CD4-positive, CD25-positive, alpha-beta regulatory T cell (primary cell): ENCODE data around the gene EXOC4. TPM values are rescaled to one million over a fixed set of nuclear protein-coding genes. Genes with fewer than 3 reads are reported as not detected.
"Not testable (repeated sequence)": the region's sequence is repeated elsewhere in the genome, so short reads cannot be mapped to it uniquely, and the experiment has no call there.

Experiments used
- ATAC-seq, 2 donors: fragments of 150-1000 bp; cut with Tn5 transposase; one replicate each; pipeline ENCODE4 v1.10.0; 2021; ENCODE audit warnings: low read depth in 2 of 2, moderate number of reproducible peaks in 2 of 2, moderate library complexity in 1 of 2
- DNase-seq, 3 donors: peaks; one replicate each; pipeline versions ENCODE4 v3.0.0 to v3.0.0-alpha.2; 2012 to 2022; ENCODE audit warnings: mixed read lengths in 1 of 3
- H3K27ac ChIP-seq: one replicate; pipeline ENCODE4 v1.7.0; 2013; ENCODE audit warnings: mild to moderate bottlenecking, low read length; ENCODE audit not compliant: insufficient read depth, poor library complexity, severe bottlenecking
- H3K27me3 ChIP-seq: one replicate; pipeline ENCODE4 v1.7.0; 2013; ENCODE audit warnings: low read length; ENCODE audit not compliant: control insufficient read depth, insufficient read depth
- H3K36me3 ChIP-seq: one replicate; pipeline ENCODE4 v1.7.0; 2013; ENCODE audit warnings: mild to moderate bottlenecking, low read length, moderate library complexity; ENCODE audit not compliant: control insufficient read depth, insufficient read depth
- H3K4me1 ChIP-seq: 2 replicates; pipeline ENCODE4 v1.7.0; 2013; ENCODE audit warnings: mild to moderate bottlenecking, low read length; ENCODE audit not compliant: insufficient read depth, control insufficient read depth, poor library complexity, severe bottlenecking
- H3K4me3 ChIP-seq: one replicate; pipeline ENCODE4 v1.7.0; 2013; ENCODE audit warnings: low read depth, mild to moderate bottlenecking, low read length, moderate library complexity
- H3K9me3 ChIP-seq, 2 experiments: 1 replicate in 1 of 2; 2 replicates in 1 of 2; pipeline ENCODE4 v1.7.0; 2013; ENCODE audit warnings: low read length in 2 of 2, mild to moderate bottlenecking in 1 of 2, moderate library complexity in 1 of 2; ENCODE audit not compliant: control insufficient read depth in 2 of 2
- H3K27ac Mint-ChIP-seq, 3 donors: one replicate each; pipeline ENCODE4 v1.8.0; 2020 to 2022; ENCODE audit warnings: mild to moderate bottlenecking in 3 of 3, mixed read lengths in 3 of 3, moderate library complexity in 2 of 3
- H3K27me3 Mint-ChIP-seq: one replicate; pipeline ENCODE4 v1.8.0; 2022; ENCODE audit warnings: mild to moderate bottlenecking, mixed read lengths
- H3K36me3 Mint-ChIP-seq: one replicate; pipeline ENCODE4 v1.8.0; 2020; ENCODE audit warnings: mixed read lengths
- H3K4me1 Mint-ChIP-seq, 4 donors: one replicate each; pipeline ENCODE4 v1.8.0; 2020 to 2022; ENCODE audit warnings: mixed read lengths in 4 of 4, mild to moderate bottlenecking in 1 of 4
- H3K4me3 Mint-ChIP-seq, 4 donors: one replicate each; pipeline ENCODE4 v1.8.0; 2020 to 2022; ENCODE audit warnings: mild to moderate bottlenecking in 4 of 4, mixed read lengths in 4 of 4, moderate library complexity in 3 of 4
- H3K9me3 Mint-ChIP-seq, 7 donors: one replicate each; pipeline ENCODE4 v1.8.0; 2020 to 2022; ENCODE audit warnings: mixed read lengths in 7 of 7, mild to moderate bottlenecking in 3 of 7, moderate library complexity in 2 of 7
- polyA plus RNA-seq, 4 donors: library from polyadenylated mRNA; unstranded; fragments of 300-500 nt; fragmentation: Illumina TruSeq; gene quantifications; one replicate each; pipeline ENCODE4 v1.2.3, GENCODE V29; 2021
- total RNA-seq: library from RNA; stranded (reverse); gene quantifications from one replicate; pipeline ENCODE4 v1.2.3, GENCODE V29; 2022

Gene EXOC4
- total and polyA plus RNA-seq, 5 donors from 2014 or later, result 39.1 to 118 (median 52.2) TPM

- no peak for DNase-seq
Measured at GRCh38 chr7:133633055-133633454, 380.2 kb downstream of the EXOC4 start.

GRCh38 chr7:133635541-133635940, 382.7 kb downstream of the EXOC4 start:
- H3K27me3 ChIP-seq, result no peaks in the 10 kb centered on the region
- no peak overlapping the region for H3K4me3 Mint-ChIP-seq
- no peak overlapping the region for H3K27ac Mint-ChIP-seq
- H3K36me3 ChIP-seq, result peaks cover 17% of the 10 kb centered on the region
- peaks cover 0 to 3% (median 0%) of the 10 kb centered on the region in 7 donors for H3K9me3 Mint-ChIP-seq
- peaks cover 0 to 3% of the 10 kb centered on the region in 2 experiments for H3K9me3 ChIP-seq
- peaks cover 0 to 9% (median 4%) of the 10 kb centered on the region in 4 donors for H3K4me1 Mint-ChIP-seq
- H3K4me3 ChIP-seq, result no peak overlapping the region
- ATAC-seq, result no peak
- H3K27me3 Mint-ChIP-seq, result no peaks in the 10 kb centered on the region
- no peak overlapping the region for H3K27ac ChIP-seq
- no peaks in the 10 kb centered on the region for H3K4me1 ChIP-seq
- DNase-seq, result no peak
- H3K36me3 Mint-ChIP-seq, result peaks cover 27% of the 10 kb centered on the region

More at GRCh38 chr7:133633055-133633454, 380.2 kb downstream of the EXOC4 start:
- peaks cover 0 to 9% (median 4%) of the 10 kb centered on the region in 4 donors for H3K4me1 Mint-ChIP-seq
- no peak for ATAC-seq
- H3K27me3 ChIP-seq, result no peaks in the 10 kb centered on the region
- peaks cover 25% of the 10 kb centered on the region for H3K36me3 ChIP-seq
- peaks cover 0 to 3% of the 10 kb centered on the region in 2 experiments for H3K9me3 ChIP-seq
- H3K27me3 Mint-ChIP-seq, result no peaks in the 10 kb centered on the region
- H3K27ac ChIP-seq, result no peak overlapping the region
- H3K9me3 Mint-ChIP-seq, result peaks cover 0 to 3% (median 0%) of the 10 kb centered on the region in 7 donors
- no peak overlapping the region for H3K4me3 ChIP-seq
- H3K4me3 Mint-ChIP-seq, result no peak overlapping the region
- peaks cover 48% of the 10 kb centered on the region for H3K36me3 Mint-ChIP-seq
- H3K27ac Mint-ChIP-seq, result no peak overlapping the region
- no peaks in the 10 kb centered on the region for H3K4me1 ChIP-seq

- H3K27me3 ChIP-seq, result no peaks in the 10 kb centered on the region
- Mint-ChIP-seq H3K9me3 (peaks cover 0 to 8% (median 2%) of the 10 kb centered on the region in 7 donors), H3K4me3 (no peak overlapping the region), H3K36me3 (peaks cover 34% of the 10 kb centered on the region), H3K27me3 (no peaks in the 10 kb centered on the region), H3K27ac (no peak overlapping the region), H3K4me1 (peaks cover 6 to 9% (median 8%) of the 10 kb centered on the region in 4 donors)
- H3K4me3 ChIP-seq, result no peak overlapping the region
- no peaks in the 10 kb centered on the region for H3K36me3 ChIP-seq
- H3K9me3 ChIP-seq, result no peaks in the 10 kb centered on the region
- DNase-seq, result no peak
- H3K27ac ChIP-seq, result no peak overlapping the region
- ATAC-seq, result no peak
- H3K4me1 ChIP-seq, result no peaks in the 10 kb centered on the region
Measured at GRCh38 chr7:133638857-133639256, 386.0 kb downstream of the EXOC4 start.

GRCh38 chr7:133641436-133641835, 388.6 kb downstream of the EXOC4 start:
- ATAC-seq (no peak), DNase-seq (peak in 1 of 3 donors; percentile 3)
- no peaks in the 10 kb centered on the region for H3K27me3 Mint-ChIP-seq
- peaks cover 5 to 8% (median 7%) of the 10 kb centered on the region in 4 donors for H3K4me1 Mint-ChIP-seq
- Histone ChIP-seq H3K9me3 (no peaks in the 10 kb centered on the region), H3K4me3 (no peak overlapping the region), H3K4me1 (no peaks in the 10 kb centered on the region), H3K27ac (no peak overlapping the region), H3K36me3 (no peaks in the 10 kb centered on the region), H3K27me3 (no peaks in the 10 kb centered on the region)
- no peak overlapping the region for H3K4me3 Mint-ChIP-seq
- H3K9me3 Mint-ChIP-seq, result peaks cover 0 to 8% (median 3%) of the 10 kb centered on the region in 7 donors
- H3K36me3 Mint-ChIP-seq, result peaks cover 29% of the 10 kb centered on the region
- no peak overlapping the region for H3K27ac Mint-ChIP-seq

- Histone ChIP-seq H3K4me3 (no peak overlapping the region), H3K4me1 (no peaks in the 10 kb centered on the region), H3K9me3 (no peaks in the 10 kb centered on the region), H3K27me3 (no peaks in the 10 kb centered on the region), H3K36me3 (no peaks in the 10 kb centered on the region), H3K27ac (no peak overlapping the region)
- peaks cover 0 to 8% (median 3%) of the 10 kb centered on the region in 7 donors for H3K9me3 Mint-ChIP-seq
- H3K27ac Mint-ChIP-seq, result no peak overlapping the region
- DNase-seq, result no peak
- H3K4me3 Mint-ChIP-seq, result no peak overlapping the region
- peaks cover 2 to 8% (median 4%) of the 10 kb centered on the region in 4 donors for H3K4me1 Mint-ChIP-seq
- peaks cover 29% of the 10 kb centered on the region for H3K36me3 Mint-ChIP-seq
- no peak for ATAC-seq
- H3K27me3 Mint-ChIP-seq, result no peaks in the 10 kb centered on the region
Measured at GRCh38 chr7:133642907-133643306, 390.0 kb downstream of the EXOC4 start.

- not testable (repeated sequence) for H3K27ac Mint-ChIP-seq, H3K27me3 Mint-ChIP-seq, H3K36me3 ChIP-seq, H3K4me1 Mint-ChIP-seq, H3K4me3 Mint-ChIP-seq, H3K27me3 ChIP-seq, ATAC-seq, H3K27ac ChIP-seq, DNase-seq, H3K4me1 ChIP-seq, H3K9me3 Mint-ChIP-seq, H3K4me3 ChIP-seq, H3K9me3 ChIP-seq
- peaks cover 29% of the 10 kb centered on the region for H3K36me3 Mint-ChIP-seq
Measured at GRCh38 chr7:133643652-133644051, 390.8 kb downstream of the EXOC4 start.

- Mint-ChIP-seq H3K27me3 (no peaks in the 10 kb centered on the region), H3K27ac (no peak overlapping the region), H3K4me1 (peaks cover 2 to 15% (median 4%) of the 10 kb centered on the region in 4 donors), H3K4me3 (no peak overlapping the region), H3K36me3 (peaks cover 30% of the 10 kb centered on the region), H3K9me3 (peaks cover 0 to 8% (median 2%) of the 10 kb centered on the region in 7 donors)
- ATAC-seq, result no peak
- no peaks in the 10 kb centered on the region for H3K36me3 ChIP-seq
- no peak for DNase-seq
- H3K27me3 ChIP-seq, result no peaks in the 10 kb centered on the region
- no peaks in the 10 kb centered on the region for H3K9me3 ChIP-seq
- no peak overlapping the region for H3K4me3 ChIP-seq
- no peaks in the 10 kb centered on the region for H3K4me1 ChIP-seq
- H3K27ac ChIP-seq, result no peak overlapping the region
Measured at GRCh38 chr7:133645884-133646391, 393.1 kb downstream of the EXOC4 start.
